Esophagus muscularis mucosa (tissue), 4 donors: Measurements from ENCODE around the gene CFAP68.

Experiments used
- CTCF ChIP-seq, 3 experiments: fragments of 200-600 bp in 2 of 3; fragments of 450-650 bp in 1 of 3; sonication (generic) in 2 of 3; IDR thresholded peaks; one replicate each; pipeline ENCODE4 v1.5.1; 2017 to 2019; ENCODE audit warnings: antibody characterized with exemption in 3 of 3, mild to moderate bottlenecking in 2 of 3, moderate library complexity in 1 of 3
- EP300 ChIP-seq: sonication (generic); formaldehyde crosslinking; IDR thresholded peaks from one replicate; pipeline ENCODE4 v1.6.1; 2017; ENCODE audit warnings: antibody characterized with exemption
- POLR2A ChIP-seq: fragments of 450-650 bp; IDR thresholded peaks from one replicate; pipeline ENCODE4 v1.6.1; 2017; ENCODE audit warnings: antibody characterized with exemption, moderate library complexity, mild to moderate bottlenecking, low read depth
- POLR2AphosphoS5 ChIP-seq, 2 donors: sonication (generic); formaldehyde crosslinking; IDR thresholded peaks; one replicate each; pipeline ENCODE4 v1.6.1; 2017; ENCODE audit warnings: antibody characterized with exemption in 2 of 2

DNA sequence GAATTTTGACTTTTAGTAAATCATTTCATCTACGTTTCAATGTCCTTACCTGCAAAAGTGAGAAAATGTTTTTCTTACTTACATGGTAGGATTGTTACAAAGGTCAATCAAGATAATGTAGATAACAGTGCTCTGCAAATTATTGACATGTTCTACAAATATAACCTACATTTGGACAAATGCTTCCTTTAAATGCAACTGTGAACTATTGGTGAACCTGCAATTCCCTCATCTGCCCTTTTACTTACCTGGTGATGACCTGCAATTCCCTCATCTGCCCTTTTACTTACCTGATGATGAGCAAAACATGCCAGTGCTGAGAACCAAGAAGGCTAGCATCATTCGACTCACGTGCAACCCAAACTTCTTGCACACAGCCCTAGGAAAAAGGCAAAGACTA is 19.1 kb upstream of the CFAP68 start:
- TF ChIP-seq CTCF (IDR thresholded peaks at IDR 0.05) (no peak), EP300 (no peak), POLR2AphosphoS5 (IDR thresholded peaks at IDR 0.05) (no peak), POLR2A (no peak)
